ENCODE data around the gene LRRC32.

DNA sequence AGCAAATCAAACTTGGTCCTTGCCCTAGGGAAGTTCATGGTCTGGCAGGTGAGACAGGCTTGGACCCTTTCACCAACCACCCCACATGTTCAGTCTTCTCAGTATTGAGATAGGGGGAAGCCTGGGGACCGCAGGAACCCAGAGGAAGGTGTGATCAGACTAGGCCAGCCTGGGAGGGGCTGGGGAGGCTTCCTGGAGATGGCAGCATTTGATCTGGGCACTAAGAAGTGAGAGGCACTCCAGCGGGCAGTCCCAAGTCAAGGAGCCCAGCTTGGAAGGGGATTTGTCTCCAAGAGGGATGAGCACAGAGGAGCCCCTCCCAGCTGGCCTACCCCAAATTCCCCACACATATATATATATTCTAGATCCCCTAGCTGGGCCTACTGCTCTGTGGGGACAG lies 5.4 kb downstream of the LRRC32 start:
- no peak for TF ChIP-seq ESRRG (CRISPR knock-in tag; IDR thresholded peaks at IDR 0.05)
- TF ChIP-seq, protein P1, sequence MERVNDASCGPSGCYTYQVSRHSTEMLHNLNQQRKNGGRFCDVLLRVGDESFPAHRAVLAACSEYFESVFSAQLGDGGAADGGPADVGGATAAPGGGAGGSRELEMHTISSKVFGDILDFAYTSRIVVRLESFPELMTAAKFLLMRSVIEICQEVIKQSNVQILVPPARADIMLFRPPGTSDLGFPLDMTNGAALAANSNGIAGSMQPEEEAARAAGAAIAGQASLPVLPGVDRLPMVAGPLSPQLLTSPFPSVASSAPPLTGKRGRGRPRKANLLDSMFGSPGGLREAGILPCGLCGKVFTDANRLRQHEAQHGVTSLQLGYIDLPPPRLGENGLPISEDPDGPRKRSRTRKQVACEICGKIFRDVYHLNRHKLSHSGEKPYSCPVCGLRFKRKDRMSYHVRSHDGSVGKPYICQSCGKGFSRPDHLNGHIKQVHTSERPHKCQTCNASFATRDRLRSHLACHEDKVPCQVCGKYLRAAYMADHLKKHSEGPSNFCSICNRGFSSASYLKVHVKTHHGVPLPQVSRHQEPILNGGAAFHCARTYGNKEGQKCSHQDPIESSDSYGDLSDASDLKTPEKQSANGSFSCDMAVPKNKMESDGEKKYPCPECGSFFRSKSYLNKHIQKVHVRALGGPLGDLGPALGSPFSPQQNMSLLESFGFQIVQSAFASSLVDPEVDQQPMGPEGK (CRISPR knock-in tag; IDR thresholded peaks at IDR 0.05; ENCODE audit: borderline replicate concordance) = no peak
- no peak for TF ChIP-seq ARNTL (CRISPR knock-in tag; IDR thresholded peaks at IDR 0.05; ENCODE audit: borderline replicate concordance, low read depth)
- no peak for TF ChIP-seq SNAI2 (CRISPR knock-in tag; IDR thresholded peaks at IDR 0.05)
- no peak for TF ChIP-seq ZNF565 (CRISPR knock-in tag; conservative IDR thresholded peaks at IDR 0.05; ENCODE audit: low read depth)
- TF ChIP-seq ZNF8 (CRISPR knock-in tag; IDR thresholded peaks at IDR 0.05) = no peak

Measured in SK-N-SH treated with all-trans-retinoic acid at 6 μM for 48 hours (cell line).